MM.1S (cell line): ENCODE data around the gene MYZAP.

Source experiments
- DNase-seq: peaks from one replicate; pipeline ENCODE4 v3.0.0-alpha.2; 2015
- H2AFZ ChIP-seq: fragments of 300-600 bp; sonication (generic); 2 replicates; pipeline ENCODE4 v1.6.0; 2016; ENCODE audit warnings: antibody characterized with exemption, low read length
- H3F3A ChIP-seq: fragments of 300-600 bp; sonication (generic); 2 replicates; pipeline ENCODE4 v1.6.1; 2016; ENCODE audit warnings: mild to moderate bottlenecking, antibody characterized with exemption, low read length, moderate library complexity, mixed read lengths; ENCODE audit not compliant: insufficient read depth
- H3K27ac ChIP-seq: fragments of 300-600 bp; sonication (generic); 2 replicates; pipeline ENCODE4 v1.5.1; 2016; ENCODE audit warnings: mild to moderate bottlenecking, low read length
- H3K27me3 ChIP-seq: fragments of 300-600 bp; sonication (generic); replicated peaks from 2 replicates; pipeline ENCODE4 v1.6.0; 2016; ENCODE audit warnings: low read length; ENCODE audit not compliant: insufficient read depth
- H3K36me3 ChIP-seq: fragments of 300-600 bp; sonication (generic); replicated peaks from 2 replicates; pipeline ENCODE4 v1.6.1; 2016; ENCODE audit warnings: mild to moderate bottlenecking, low read length, mixed read lengths; ENCODE audit not compliant: insufficient read depth
- H3K4me1 ChIP-seq: fragments of 300-600 bp; sonication (generic); 2 replicates; pipeline ENCODE4 v1.6.1; 2016; ENCODE audit warnings: low read length, mixed read lengths
- H3K4me2 ChIP-seq: fragments of 300-600 bp; sonication (generic); 2 replicates; pipeline ENCODE4 v1.6.0; 2016; ENCODE audit warnings: low read depth, low read length
- H3K4me3 ChIP-seq: fragments of 300-600 bp; sonication (generic); 2 replicates; pipeline ENCODE4 v1.5.1; 2016; ENCODE audit warnings: low read length, mixed read lengths
- H3K79me2 ChIP-seq: fragments of 300-600 bp; sonication (generic); 2 replicates; pipeline ENCODE4 v1.6.1; 2016; ENCODE audit warnings: mixed run types, low read length, mixed read lengths
- H3K9ac ChIP-seq: fragments of 300-600 bp; sonication (generic); 2 replicates; pipeline ENCODE4 v1.6.1; 2016; ENCODE audit warnings: low read length, mixed read lengths
- H3K9me2 ChIP-seq: fragments of 300-600 bp; sonication (generic); replicated peaks from 2 replicates; pipeline ENCODE4 v1.6.1; 2016; ENCODE audit warnings: mild to moderate bottlenecking, low read length, mixed read lengths; ENCODE audit not compliant: insufficient read depth
- H3K9me3 ChIP-seq: fragments of 300-600 bp; sonication (generic); replicated peaks from 2 replicates; pipeline ENCODE4 v1.6.1; 2016; ENCODE audit warnings: mild to moderate bottlenecking, low read length, mixed read lengths; ENCODE audit not compliant: insufficient read depth
- H4K20me1 ChIP-seq: fragments of 300-600 bp; sonication (generic); 2 replicates; pipeline ENCODE4 v1.6.1; 2016; ENCODE audit warnings: mild to moderate bottlenecking, low read length, moderate library complexity, mixed read lengths; ENCODE audit not compliant: insufficient read depth
- CTCF ChIP-seq: fragments of 300-600 bp; sonication (generic); IDR thresholded peaks from 2 replicates; pipeline ENCODE4 v1.5.1; 2016; ENCODE audit warnings: antibody characterized with exemption, low read length, mixed read lengths
- EZH2 ChIP-seq: fragments of 300-600 bp; sonication (generic); optimal IDR thresholded peaks from 2 replicates; pipeline ENCODE3; 2017; ENCODE audit warnings: low read depth, mild to moderate bottlenecking, antibody characterized with exemption, low read length, mixed read lengths
- EZH2phosphoT487 ChIP-seq: fragments of 300-600 bp; sonication (generic); IDR thresholded peaks from 2 replicates; pipeline ENCODE4 v1.6.1; 2018; ENCODE audit warnings: antibody characterized with exemption, low read length

Gene MYZAP

GRCh38 chr15:57565311-57565710, 26.4 kb upstream of the MYZAP start:
- Histone ChIP-seq H4K20me1 (no peaks in the 10 kb centered on the region), H3K27me3 (no peaks in the 10 kb centered on the region), H3K4me2 (no peak overlapping the region), H3K9me2 (no peaks in the 10 kb centered on the region), H3K4me3 (no peak overlapping the region), H3K79me2 (no peaks in the 10 kb centered on the region), H3K27ac (no peak overlapping the region), H3K9ac (no peak overlapping the region), H3K36me3 (no peaks in the 10 kb centered on the region), H3K9me3 (no peaks in the 10 kb centered on the region), H3F3A (no peaks in the 10 kb centered on the region), H3K4me1 (no peaks in the 10 kb centered on the region), H2AFZ (no peak overlapping the region)
- no peak for TF ChIP-seq EZH2
- no peak for DNase-seq

- Histone ChIP-seq H3K9me2 (no peaks in the 10 kb centered on the region), H3K4me2 (no peak overlapping the region), H3K9me3 (no peaks in the 10 kb centered on the region), H3K36me3 (no peaks in the 10 kb centered on the region), H3K4me1 (no peaks in the 10 kb centered on the region), H4K20me1 (no peaks in the 10 kb centered on the region), H3K9ac (no peak overlapping the region), H2AFZ (no peak overlapping the region), H3K79me2 (no peaks in the 10 kb centered on the region), H3K4me3 (no peak overlapping the region), H3K27ac (no peak overlapping the region), H3F3A (no peaks in the 10 kb centered on the region), H3K27me3 (no peaks in the 10 kb centered on the region)
- no peak for TF ChIP-seq CTCF
- no peak for TF ChIP-seq EZH2
- TF ChIP-seq EZH2phosphoT487: no peak
- DNase-seq: no peak
Measured at GRCh38 chr15:57566834-57567233, 24.9 kb upstream of the MYZAP start.

GRCh38 chr15:57567891-57568290, 23.8 kb upstream of the MYZAP start:
- Histone ChIP-seq H3K9me2 (no peaks in the 10 kb centered on the region), H3K36me3 (no peaks in the 10 kb centered on the region), H3K4me3 (no peak overlapping the region), H3K4me1 (no peaks in the 10 kb centered on the region), H3K27me3 (no peaks in the 10 kb centered on the region), H3K27ac (no peak overlapping the region), H2AFZ (no peak overlapping the region), H3K79me2 (no peaks in the 10 kb centered on the region), H3K4me2 (no peak overlapping the region), H3K9ac (no peak overlapping the region), H4K20me1 (no peaks in the 10 kb centered on the region), H3F3A (no peaks in the 10 kb centered on the region), H3K9me3 (no peaks in the 10 kb centered on the region)
- TF ChIP-seq EZH2: no peak
- no peak for TF ChIP-seq CTCF
- no peak for TF ChIP-seq EZH2phosphoT487
- no peak for DNase-seq

- no peak overlapping the region for H3K4me2 ChIP-seq
- no peak overlapping the region for H2AFZ ChIP-seq
- H3K9me2 ChIP-seq: no peaks in the 10 kb centered on the region
- no peaks in the 10 kb centered on the region for H3K9me3 ChIP-seq
- TF ChIP-seq EZH2: no peak
- TF ChIP-seq EZH2phosphoT487: no peak
- TF ChIP-seq CTCF: no peak
- H3F3A ChIP-seq: no peaks in the 10 kb centered on the region
- H3K79me2 ChIP-seq: no peaks in the 10 kb centered on the region
- no peaks in the 10 kb centered on the region for H3K36me3 ChIP-seq
- H4K20me1 ChIP-seq: no peaks in the 10 kb centered on the region
- no peaks in the 10 kb centered on the region for H3K4me1 ChIP-seq
- no peak overlapping the region for H3K27ac ChIP-seq
- no peak overlapping the region for H3K4me3 ChIP-seq
- no peaks in the 10 kb centered on the region for H3K27me3 ChIP-seq
- DNase-seq: no peak
- no peak overlapping the region for H3K9ac ChIP-seq
Measured at GRCh38 chr15:57568299-57568698, 23.4 kb upstream of the MYZAP start.
